K562 (cell line): ENCODE data around the gene LZTR1. TPM values are rescaled to one million over a fixed set of nuclear protein-coding genes. Genes with fewer than 3 reads are reported as not detected.

Experiments
- CHD2 ChIP-seq: IDR thresholded peaks from 2 replicates; pipeline ENCODE4 v1.6.1; 2011; ENCODE audit warnings: low read depth, low read length
- DDX20 ChIP-seq: fragments of 450-650 bp; IDR thresholded peaks from 2 replicates; pipeline ENCODE4 v1.6.1; 2016; ENCODE audit warnings: missing genetic modification characterization, low read depth, mild to moderate bottlenecking, missing compliant biosample characterization, moderate library complexity
- DIDO1 ChIP-seq: fragments of 450-650 bp; IDR thresholded peaks from 2 replicates; pipeline ENCODE4 v1.6.1; 2016; ENCODE audit warnings: low read depth, missing biosample characterization, missing genetic modification characterization
- FOXM1 ChIP-seq, 2 experiments: fragments of 450-650 bp in 1 of 2; sonication (generic) in 1 of 2; formaldehyde crosslinking in 1 of 2; IDR thresholded peaks; 2 replicates each; pipeline versions ENCODE4 v1.6.1 to v1.9.0; 2017 to 2022; ENCODE audit warnings: low read depth in 2 of 2, mild to moderate bottlenecking in 2 of 2, missing genetic modification reagents in 1 of 2, moderate library complexity in 1 of 2
- FOXP1 ChIP-seq: sonication (generic); formaldehyde crosslinking; IDR thresholded peaks from 2 replicates; pipeline ENCODE4 v1.8.0; 2022; ENCODE audit warnings: mild to moderate bottlenecking, missing genetic modification reagents
- KLF1 ChIP-seq: fragments of 450-650 bp; IDR thresholded peaks from 2 replicates; pipeline ENCODE4 v1.6.1; 2016; ENCODE audit warnings: missing genetic modification characterization, missing compliant biosample characterization
- NBN ChIP-seq: fragments of 450-650 bp; IDR thresholded peaks from 2 replicates; pipeline ENCODE4 v1.6.1; 2016; ENCODE audit warnings: low read depth, mild to moderate bottlenecking
- RBM17 ChIP-seq: fragments of 200-400 bp; formaldehyde crosslinking; IDR thresholded peaks from 2 replicates; pipeline ENCODE4 v1.6.1; 2017; ENCODE audit warnings: low read depth, mild to moderate bottlenecking, low read length, borderline replicate concordance
- SMARCB1 ChIP-seq: IDR thresholded peaks from 2 replicates; pipeline ENCODE4 v1.6.1; 2011; ENCODE audit warnings: improper control_type of control experiment, low read depth; ENCODE audit not compliant: insufficient read length
- ZNF175 ChIP-seq: fragments of 200-800 bp; sonication (Bioruptor generic); IDR thresholded peaks from 2 replicates; pipeline ENCODE4 v1.6.1; 2016; ENCODE audit warnings: low read depth, mild to moderate bottlenecking, missing genetic modification characterization, missing compliant biosample characterization
- ZNF507 ChIP-seq: conservative IDR thresholded peaks from 2 replicates; pipeline ENCODE4 v1.6.1; 2017; ENCODE audit warnings: missing genetic modification characterization, missing compliant biosample characterization
- ZZZ3 ChIP-seq: fragments of 450-650 bp; IDR thresholded peaks from 2 replicates; pipeline ENCODE4 v1.6.1; 2016; ENCODE audit warnings: antibody characterized with exemption, mild to moderate bottlenecking, moderate library complexity
- polyA plus RNA-seq, 8 experiments: library from polyadenylated mRNA; depleted of rRNA in 4 of 8; stranded (reverse) in 5 of 8; unstranded in 3 of 8; fragments of >200 nt; fragmentation: Nextera tagmentation in 2 of 8; fragmentation: Illumina TruSeq in 1 of 8; extraction: Ambion mirVana in 2 of 8; extraction: Trizol in 1 of 8; gene quantifications; 2 replicates each; pipeline versions ENCODE4 v1.2.1 to v1.2.3, GENCODE V29; 2011 to 2014; ENCODE audit warnings: inconsistent platforms in 1 of 8, missing spikeins in 1 of 8
- total RNA-seq, 7 experiments: library from RNA; depleted of rRNA in 6 of 7; stranded (reverse); fragments of >200 nt in 6 of 7; fragmentation: Illumina TruSeq in 2 of 7; extraction: Trizol in 2 of 7; gene quantifications; 2 replicates each; pipeline versions ENCODE4 v1.2.1 to v1.2.3, GENCODE V29; 2011 to 2021; ENCODE audit warnings: low replicate concordance in 1 of 7
- TF ChIP-seq, protein P1 (sequence below), 2 experiments: fragments of 450-650 bp in 1 of 2; sonication (generic) in 1 of 2; formaldehyde crosslinking; conservative IDR thresholded peaks; 2 replicates each; pipeline versions ENCODE4 v1.4.0 to v1.8.1; 2020 to 2022; ENCODE audit warnings: mild to moderate bottlenecking in 1 of 2, missing genetic modification reagents in 1 of 2
- TF ChIP-seq, protein P2 (sequence below): fragments of 250-450 bp; sonication (Bioruptor Pico); IDR thresholded peaks from 2 replicates; pipeline ENCODE4 v1.5.0; 2020; ENCODE audit warnings: mild to moderate bottlenecking, borderline replicate concordance
- TF ChIP-seq, protein P3 (sequence below): sonication (generic); formaldehyde crosslinking; IDR thresholded peaks from 2 replicates; pipeline ENCODE4 v1.8.1; 2023; ENCODE audit warnings: mild to moderate bottlenecking, missing genetic modification reagents
- TF ChIP-seq, protein P4 (sequence below): sonication (generic); formaldehyde crosslinking; IDR thresholded peaks from 2 replicates; pipeline ENCODE4 v1.8.0; 2023; ENCODE audit warnings: missing genetic modification reagents, mild to moderate bottlenecking, borderline replicate concordance
- TF ChIP-seq, protein P5 (sequence below): fragments of 250-450 bp; sonication (Bioruptor Pico); IDR thresholded peaks from 2 replicates; pipeline ENCODE4 v1.8.0; 2021; ENCODE audit warnings: moderate library complexity, mild to moderate bottlenecking, inconsistent platforms

LZTR1 gene
- total and polyA plus RNA-seq, 9 of the 15 experiments (the other 6 are each of a cell fraction or from before 2014, with no cell fraction given) = 2.2 to 135 (median 63.0) TPM

DNA sequence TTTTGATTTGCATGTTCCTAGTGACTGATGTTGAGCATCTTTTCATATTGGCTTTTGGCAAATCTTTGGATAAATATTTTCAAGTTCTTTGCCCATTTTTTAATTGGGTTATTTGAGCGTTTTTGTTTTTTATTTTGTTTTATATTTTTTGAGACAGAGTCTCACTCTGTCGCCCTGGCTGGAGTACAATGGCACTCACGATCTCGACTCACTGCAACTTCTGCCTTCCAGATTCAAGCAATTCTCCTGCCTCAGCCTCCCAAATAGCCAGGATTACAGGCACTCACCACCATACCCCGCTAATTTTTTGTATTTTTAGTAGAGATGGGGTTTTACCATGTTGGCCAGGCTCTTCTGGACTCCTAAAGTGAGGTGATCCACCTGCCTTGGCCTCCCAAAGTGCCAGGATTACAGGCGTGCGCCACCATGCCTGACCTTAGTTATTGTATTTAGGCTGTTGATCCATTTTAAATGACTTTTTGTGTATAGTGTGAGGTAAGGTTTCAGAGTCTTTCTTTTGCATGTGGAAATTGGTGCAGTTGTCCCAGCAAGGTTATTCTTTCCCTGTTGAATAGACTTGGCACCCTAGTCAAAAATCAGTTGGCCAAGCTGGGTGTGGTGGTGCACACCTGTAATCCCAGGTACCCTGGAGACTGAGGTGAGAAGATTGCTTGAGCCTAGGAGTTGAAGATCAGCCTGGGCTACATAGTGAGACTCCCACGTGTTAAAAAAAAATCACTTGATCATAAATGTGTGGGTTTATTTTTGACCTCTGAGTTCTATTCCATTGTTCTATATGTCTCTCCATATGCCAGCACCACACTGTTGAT, 38.8 kb upstream of the LZTR1 start (continued):
- no peak for TF ChIP-seq ZZZ3
- no peak for TF ChIP-seq RBM17
- TF ChIP-seq DIDO1 (tag) = no peak
- TF ChIP-seq FOXM1 (IDR thresholded peaks at IDR 0.05; ENCODE audit: low read depth) = no peak
- no peak for TF ChIP-seq FOXM1 (CRISPR knock-in tag; IDR thresholded peaks at IDR 0.05; ENCODE audit: low read depth)
- TF ChIP-seq FOXP1 = no peak
- TF ChIP-seq ZNF507 (tag) = no peak
- no peak for TF ChIP-seq SMARCB1
- TF ChIP-seq, protein P1, sequence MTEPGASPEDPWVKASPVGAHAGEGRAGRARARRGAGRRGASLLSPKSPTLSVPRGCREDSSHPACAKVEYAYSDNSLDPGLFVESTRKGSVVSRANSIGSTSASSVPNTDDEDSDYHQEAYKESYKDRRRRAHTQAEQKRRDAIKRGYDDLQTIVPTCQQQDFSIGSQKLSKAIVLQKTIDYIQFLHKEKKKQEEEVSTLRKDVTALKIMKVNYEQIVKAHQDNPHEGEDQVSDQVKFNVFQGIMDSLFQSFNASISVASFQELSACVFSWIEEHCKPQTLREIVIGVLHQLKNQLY (CRISPR knock-in tag; conservative IDR thresholded peaks at IDR 0.05) = no peak
- TF ChIP-seq, protein P2, sequence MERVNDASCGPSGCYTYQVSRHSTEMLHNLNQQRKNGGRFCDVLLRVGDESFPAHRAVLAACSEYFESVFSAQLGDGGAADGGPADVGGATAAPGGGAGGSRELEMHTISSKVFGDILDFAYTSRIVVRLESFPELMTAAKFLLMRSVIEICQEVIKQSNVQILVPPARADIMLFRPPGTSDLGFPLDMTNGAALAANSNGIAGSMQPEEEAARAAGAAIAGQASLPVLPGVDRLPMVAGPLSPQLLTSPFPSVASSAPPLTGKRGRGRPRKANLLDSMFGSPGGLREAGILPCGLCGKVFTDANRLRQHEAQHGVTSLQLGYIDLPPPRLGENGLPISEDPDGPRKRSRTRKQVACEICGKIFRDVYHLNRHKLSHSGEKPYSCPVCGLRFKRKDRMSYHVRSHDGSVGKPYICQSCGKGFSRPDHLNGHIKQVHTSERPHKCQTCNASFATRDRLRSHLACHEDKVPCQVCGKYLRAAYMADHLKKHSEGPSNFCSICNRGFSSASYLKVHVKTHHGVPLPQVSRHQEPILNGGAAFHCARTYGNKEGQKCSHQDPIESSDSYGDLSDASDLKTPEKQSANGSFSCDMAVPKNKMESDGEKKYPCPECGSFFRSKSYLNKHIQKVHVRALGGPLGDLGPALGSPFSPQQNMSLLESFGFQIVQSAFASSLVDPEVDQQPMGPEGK = no peak
- no peak for TF ChIP-seq DDX20 (tag)
- TF ChIP-seq, protein P3, sequence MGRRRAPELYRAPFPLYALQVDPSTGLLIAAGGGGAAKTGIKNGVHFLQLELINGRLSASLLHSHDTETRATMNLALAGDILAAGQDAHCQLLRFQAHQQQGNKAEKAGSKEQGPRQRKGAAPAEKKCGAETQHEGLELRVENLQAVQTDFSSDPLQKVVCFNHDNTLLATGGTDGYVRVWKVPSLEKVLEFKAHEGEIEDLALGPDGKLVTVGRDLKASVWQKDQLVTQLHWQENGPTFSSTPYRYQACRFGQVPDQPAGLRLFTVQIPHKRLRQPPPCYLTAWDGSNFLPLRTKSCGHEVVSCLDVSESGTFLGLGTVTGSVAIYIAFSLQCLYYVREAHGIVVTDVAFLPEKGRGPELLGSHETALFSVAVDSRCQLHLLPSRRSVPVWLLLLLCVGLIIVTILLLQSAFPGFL (CRISPR knock-in tag) = peak; percentile 52; the same call in 1 of the 2 replicates
- TF ChIP-seq ZNF175 (CRISPR knock-in tag) = no peak
- TF ChIP-seq, protein P4, sequence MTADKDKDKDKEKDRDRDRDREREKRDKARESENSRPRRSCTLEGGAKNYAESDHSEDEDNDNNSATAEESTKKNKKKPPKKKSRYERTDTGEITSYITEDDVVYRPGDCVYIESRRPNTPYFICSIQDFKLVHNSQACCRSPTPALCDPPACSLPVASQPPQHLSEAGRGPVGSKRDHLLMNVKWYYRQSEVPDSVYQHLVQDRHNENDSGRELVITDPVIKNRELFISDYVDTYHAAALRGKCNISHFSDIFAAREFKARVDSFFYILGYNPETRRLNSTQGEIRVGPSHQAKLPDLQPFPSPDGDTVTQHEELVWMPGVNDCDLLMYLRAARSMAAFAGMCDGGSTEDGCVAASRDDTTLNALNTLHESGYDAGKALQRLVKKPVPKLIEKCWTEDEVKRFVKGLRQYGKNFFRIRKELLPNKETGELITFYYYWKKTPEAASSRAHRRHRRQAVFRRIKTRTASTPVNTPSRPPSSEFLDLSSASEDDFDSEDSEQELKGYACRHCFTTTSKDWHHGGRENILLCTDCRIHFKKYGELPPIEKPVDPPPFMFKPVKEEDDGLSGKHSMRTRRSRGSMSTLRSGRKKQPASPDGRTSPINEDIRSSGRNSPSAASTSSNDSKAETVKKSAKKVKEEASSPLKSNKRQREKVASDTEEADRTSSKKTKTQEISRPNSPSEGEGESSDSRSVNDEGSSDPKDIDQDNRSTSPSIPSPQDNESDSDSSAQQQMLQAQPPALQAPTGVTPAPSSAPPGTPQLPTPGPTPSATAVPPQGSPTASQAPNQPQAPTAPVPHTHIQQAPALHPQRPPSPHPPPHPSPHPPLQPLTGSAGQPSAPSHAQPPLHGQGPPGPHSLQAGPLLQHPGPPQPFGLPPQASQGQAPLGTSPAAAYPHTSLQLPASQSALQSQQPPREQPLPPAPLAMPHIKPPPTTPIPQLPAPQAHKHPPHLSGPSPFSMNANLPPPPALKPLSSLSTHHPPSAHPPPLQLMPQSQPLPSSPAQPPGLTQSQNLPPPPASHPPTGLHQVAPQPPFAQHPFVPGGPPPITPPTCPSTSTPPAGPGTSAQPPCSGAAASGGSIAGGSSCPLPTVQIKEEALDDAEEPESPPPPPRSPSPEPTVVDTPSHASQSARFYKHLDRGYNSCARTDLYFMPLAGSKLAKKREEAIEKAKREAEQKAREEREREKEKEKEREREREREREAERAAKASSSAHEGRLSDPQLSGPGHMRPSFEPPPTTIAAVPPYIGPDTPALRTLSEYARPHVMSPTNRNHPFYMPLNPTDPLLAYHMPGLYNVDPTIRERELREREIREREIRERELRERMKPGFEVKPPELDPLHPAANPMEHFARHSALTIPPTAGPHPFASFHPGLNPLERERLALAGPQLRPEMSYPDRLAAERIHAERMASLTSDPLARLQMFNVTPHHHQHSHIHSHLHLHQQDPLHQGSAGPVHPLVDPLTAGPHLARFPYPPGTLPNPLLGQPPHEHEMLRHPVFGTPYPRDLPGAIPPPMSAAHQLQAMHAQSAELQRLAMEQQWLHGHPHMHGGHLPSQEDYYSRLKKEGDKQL (CRISPR knock-in tag) = peak; percentile 68; the same call in 1 of the 2 replicates
- TF ChIP-seq, protein P5, sequence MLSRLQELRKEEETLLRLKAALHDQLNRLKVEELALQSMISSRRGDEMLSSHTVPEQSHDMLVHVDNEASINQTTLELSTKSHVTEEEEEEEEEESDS = no peak
- TF ChIP-seq CHD2 = no peak
- no peak for TF ChIP-seq KLF1 (tag)
- TF ChIP-seq NBN = peak; percentile 30; the same call in 1 of the 2 replicates
